ENCODE measurements around the gene IPPK. TPM values are rescaled to one million over a fixed set of nuclear protein-coding genes. Genes with fewer than 3 reads are reported as not detected.

IPPK gene
- total RNA-seq, 1 experiment from 2014 or later, result 15.4 TPM

GRCh38 chr9:92654481-92655301 is 15.2 kb downstream of the IPPK start:
- no peaks in the 10 kb centered on the region for H3K27me3 ChIP-seq (ENCODE audit: insufficient read depth, low read length)
- no TSS peak for BruUV-seq (replicated peaks)
- ChIA-PET RAD21 (ENCODE audit: low non-redundant PET in 1 of 2, low total read pairs in 2 of 2, uncharacterized antibody in 2 of 2, unreplicated experiment in 2 of 2) (no interaction called here), POLR2A (no interaction called here), CTCF (no interaction called here)
- no peak overlapping the region for H2AFZ ChIP-seq (ENCODE audit: low read depth, low read length, poor library complexity, severe bottlenecking)
- DNase-seq (ENCODE audit: low read depth, low spot score), result no peak
- H3K4me1 ChIP-seq (ENCODE audit: control insufficient read depth in 1 of 2, insufficient read depth in 2 of 2, low read length in 2 of 2), result no peaks in the 10 kb centered on the region
- no peaks in the 10 kb centered on the region for H4K20me1 ChIP-seq (ENCODE audit: insufficient read depth)
- H3K9ac ChIP-seq (ENCODE audit: low read length), result no peak overlapping the region
- no peaks in the 10 kb centered on the region for H3K9me2 ChIP-seq (ENCODE audit: insufficient read depth)
- peaks cover 36% of the 10 kb centered on the region for H3K79me2 ChIP-seq (ENCODE audit: insufficient read depth, low read length)
- no peak overlapping the region for H3K4me2 ChIP-seq (ENCODE audit: low read length)
- no peak for TF ChIP-seq SRF (IDR thresholded peaks at IDR 0.05; ENCODE audit: low read depth)
- TF ChIP-seq POLR2A (IDR thresholded peaks at IDR 0.05; ENCODE audit: borderline replicate concordance, extremely low read depth, insufficient read depth, insufficient read length), result no peak
- TF ChIP-seq POLR2AphosphoS5 (IDR thresholded peaks at IDR 0.05; ENCODE audit: low read depth, low read length), result no peak
- no peaks in the 10 kb centered on the region for H3K9me3 ChIP-seq (ENCODE audit: control insufficient read depth in 1 of 2, insufficient read depth in 1 of 2, low read depth in 1 of 2, low read length in 2 of 2)
- H3K36me3 ChIP-seq (ENCODE audit: control insufficient read depth in 1 of 2, insufficient read depth in 2 of 2, low read length in 2 of 2), result peaks cover 2 to 12% of the 10 kb centered on the region in 2 experiments; a peak in 3 of 4 replicates
- ATAC-seq, result no peak
- H3K27ac ChIP-seq (ENCODE audit: low read depth, low read length), result no peak overlapping the region; the same call in 1 of the 2 replicates
- intact Hi-C loops (cut with micrococcal nuclease), result no loop called here
- H3K4me3 ChIP-seq (replicated peaks in 1 of 2; ENCODE audit: low read depth in 1 of 2, low read length in 2 of 2), result no peak overlapping the region

- Histone ChIP-seq H3K9me2 (ENCODE audit: insufficient read depth) (no peaks in the 10 kb centered on the region), H3K4me3 (replicated peaks in 1 of 2; ENCODE audit: low read depth in 1 of 2, low read length in 2 of 2) (no peak overlapping the region), H3K4me1 (ENCODE audit: control insufficient read depth in 1 of 2, insufficient read depth in 2 of 2, low read length in 2 of 2) (no peaks in the 10 kb centered on the region), H3K9ac (ENCODE audit: low read length) (no peak overlapping the region), H3K27ac (ENCODE audit: low read depth, low read length) (no peak overlapping the region), H3K4me2 (ENCODE audit: low read length) (no peak overlapping the region), H3K9me3 (ENCODE audit: control insufficient read depth in 1 of 2, insufficient read depth in 1 of 2, low read depth in 1 of 2, low read length in 2 of 2) (no peaks in the 10 kb centered on the region), H3K36me3 (ENCODE audit: control insufficient read depth in 1 of 2, insufficient read depth in 2 of 2, low read length in 2 of 2) (peaks cover 3 to 18% of the 10 kb centered on the region in 2 experiments; a peak in 3 of 4 replicates), H4K20me1 (ENCODE audit: insufficient read depth) (no peaks in the 10 kb centered on the region), H3K27me3 (ENCODE audit: insufficient read depth, low read length) (no peaks in the 10 kb centered on the region), H2AFZ (ENCODE audit: low read depth, low read length, poor library complexity, severe bottlenecking) (no peak overlapping the region), H3K79me2 (ENCODE audit: insufficient read depth, low read length) (peaks cover 16% of the 10 kb centered on the region)
- intact Hi-C loops (cut with micrococcal nuclease), result no loop called here
- ChIA-PET CTCF (no interaction called here), POLR2A (no interaction called here), RAD21 (ENCODE audit: low non-redundant PET in 1 of 2, low total read pairs in 2 of 2, uncharacterized antibody in 2 of 2, unreplicated experiment in 2 of 2) (no interaction called here)
- no peak for TF ChIP-seq YY1 (IDR thresholded peaks at IDR 0.05; ENCODE audit: extremely low read depth, insufficient replicate concordance, low read depth, low read length)
- TF ChIP-seq EZH2phosphoT487 (IDR thresholded peaks at IDR 0.05; ENCODE audit: borderline replicate concordance), result no peak
- no peak for TF ChIP-seq EZH2 (IDR thresholded peaks at IDR 0.05)
- TF ChIP-seq SP1 (IDR thresholded peaks at IDR 0.05; ENCODE audit: low read depth), result no peak
- TF ChIP-seq ZFX (IDR thresholded peaks at IDR 0.05), result no peak
- TF ChIP-seq CEBPB (IDR thresholded peaks at IDR 0.05; ENCODE audit: low read depth), result no peak
- TF ChIP-seq SRF (IDR thresholded peaks at IDR 0.05; ENCODE audit: low read depth), result no peak
- TF ChIP-seq FOSL1 (IDR thresholded peaks at IDR 0.05; ENCODE audit: low read depth), result no peak
- BruUV-seq (replicated peaks), result no TSS peak
- DNase-seq (ENCODE audit: low read depth, low spot score) (no peak), ATAC-seq (no peak)
These were observed 17.5 kb downstream of the IPPK start for GRCh38 chr9:92652461-92652860.

All from HCT116 (cell line).